Spleen (tissue), 7 donors: ENCODE measurements around the gene RRM1.

Source experiments
- POLR2A ChIP-seq, 3 donors: fragments of 450-650 bp; IDR thresholded peaks; one replicate each; pipeline ENCODE4 v1.5.1; 2017; ENCODE audit warnings: antibody characterized with exemption in 3 of 3, mild to moderate bottlenecking in 1 of 3
- TF ChIP-seq, protein P1 (sequence below), 11 experiments: fragments of 200-600 bp in 7 of 11; fragments of 450-650 bp in 4 of 11; sonication (generic) in 4 of 11; IDR thresholded peaks in 8 of 11; conservative IDR thresholded peaks in 3 of 11; 1 replicate in 7 of 11; 2 replicates in 4 of 11; pipeline versions ENCODE4 v1.4.0 to v1.8.0; 2016 to 2021; ENCODE audit warnings: antibody characterized with exemption in 11 of 11, inconsistent platforms in 4 of 11, mild to moderate bottlenecking in 1 of 11
- donor health status: DM: no; HTN: no; CAD: no; lungs with moderate emphysema.
- donor health status: DM: no; HTN: no; CAD: no.
- donor health status: DM: no; HTN: no; CAD: no.

DNA sequence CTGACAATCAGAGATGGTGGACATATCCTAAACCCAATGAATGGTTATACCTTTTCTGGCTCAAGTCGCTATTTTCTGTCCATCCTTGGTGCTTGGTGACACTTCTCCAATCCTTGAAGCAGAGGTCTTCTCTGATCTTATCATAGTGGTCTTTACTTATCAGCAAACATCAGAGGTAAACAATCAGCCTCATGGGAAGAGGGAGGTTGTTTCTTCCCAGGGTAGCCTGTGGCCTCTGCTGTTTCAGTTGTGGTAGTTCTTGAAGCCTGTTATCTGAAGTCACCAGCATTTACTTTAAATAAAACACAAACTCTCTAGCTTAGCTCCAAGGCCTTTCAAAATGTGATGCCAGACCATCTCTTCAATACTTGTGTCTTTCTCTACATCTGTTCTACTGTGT is 66.7 kb downstream of the RRM1 start:
- TF ChIP-seq, protein P1, sequence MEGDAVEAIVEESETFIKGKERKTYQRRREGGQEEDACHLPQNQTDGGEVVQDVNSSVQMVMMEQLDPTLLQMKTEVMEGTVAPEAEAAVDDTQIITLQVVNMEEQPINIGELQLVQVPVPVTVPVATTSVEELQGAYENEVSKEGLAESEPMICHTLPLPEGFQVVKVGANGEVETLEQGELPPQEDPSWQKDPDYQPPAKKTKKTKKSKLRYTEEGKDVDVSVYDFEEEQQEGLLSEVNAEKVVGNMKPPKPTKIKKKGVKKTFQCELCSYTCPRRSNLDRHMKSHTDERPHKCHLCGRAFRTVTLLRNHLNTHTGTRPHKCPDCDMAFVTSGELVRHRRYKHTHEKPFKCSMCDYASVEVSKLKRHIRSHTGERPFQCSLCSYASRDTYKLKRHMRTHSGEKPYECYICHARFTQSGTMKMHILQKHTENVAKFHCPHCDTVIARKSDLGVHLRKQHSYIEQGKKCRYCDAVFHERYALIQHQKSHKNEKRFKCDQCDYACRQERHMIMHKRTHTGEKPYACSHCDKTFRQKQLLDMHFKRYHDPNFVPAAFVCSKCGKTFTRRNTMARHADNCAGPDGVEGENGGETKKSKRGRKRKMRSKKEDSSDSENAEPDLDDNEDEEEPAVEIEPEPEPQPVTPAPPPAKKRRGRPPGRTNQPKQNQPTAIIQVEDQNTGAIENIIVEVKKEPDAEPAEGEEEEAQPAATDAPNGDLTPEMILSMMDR (IDR thresholded peaks at IDR 0.05 in 8 of 11, conservative IDR thresholded peaks at IDR 0.05 in 3 of 11): no peak
- TF ChIP-seq POLR2A (IDR thresholded peaks at IDR 0.05): no peak
